ENCODE data around the gene CENPX.

- TF ChIP-seq POLR2AphosphoS5 (IDR thresholded peaks at IDR 0.05; ENCODE audit: low read depth, low read length) (no peak), POLR2A (IDR thresholded peaks at IDR 0.05; ENCODE audit: low read depth, low read length) (no peak), POU2F2 (IDR thresholded peaks at IDR 0.05; ENCODE audit: low read depth, low read length) (no peak), SPI1 (IDR thresholded peaks at IDR 0.05; ENCODE audit: low read depth, low read length) (no peak), TAF1 (IDR thresholded peaks at IDR 0.05; ENCODE audit: low read depth, low read length) (no peak)
Observed at GRCh38 chr17:81996232-81996756, 26.4 kb downstream of the CENPX start.

Data from GM12891 (cell line).